WTC11 (cell line): ENCODE data around the gene SASH3. TPM values are rescaled to one million over a fixed set of nuclear protein-coding genes. Genes with fewer than 3 reads are reported as not detected.

ENCODE experiments used
- ATAC-seq: fragments of 200-7000 bp; cut with Tn5 transposase; 2 replicates; pipeline ENCODE4 v1.10.0; 2021; ENCODE audit warnings: mild to moderate bottlenecking, moderate library complexity
- CTCF ChIA-PET: fragments of 300-600 bp; sonication (Branson Sonifier 250); formaldehyde crosslinking; loops from one replicate; lab custom pipeline; 2021; ENCODE audit warnings: antibody characterized with exemption; lab: Charles Lee
- POLR2A ChIA-PET: fragments of 350-600 bp; sonication (Branson Sonifier 250); formaldehyde crosslinking; loops from one replicate; lab custom pipeline; 2021; ENCODE audit warnings: antibody characterized with exemption; lab: Charles Lee
- DNase-seq: peaks from one replicate; pipeline ENCODE4 v3.0.0; 2021; ENCODE audit warnings: low spot score
- H3K27ac Mint-ChIP-seq: 2 replicates; pipeline ENCODE4 v1.8.0; 2021; ENCODE audit warnings: mixed read lengths
- H3K27me3 Mint-ChIP-seq: 2 replicates; pipeline ENCODE4 v1.8.0; 2021; ENCODE audit warnings: low read depth, mild to moderate bottlenecking, moderate library complexity, mixed read lengths
- H3K36me3 Mint-ChIP-seq: 2 replicates; pipeline ENCODE4 v1.8.0; 2021; ENCODE audit warnings: mixed read lengths
- H3K4me1 Mint-ChIP-seq: 2 replicates; pipeline ENCODE4 v1.8.0; 2022; ENCODE audit warnings: mixed read lengths
- H3K4me3 Mint-ChIP-seq: 2 replicates; pipeline ENCODE4 v1.8.0; 2021; ENCODE audit warnings: mild to moderate bottlenecking, moderate library complexity, mixed read lengths
- H3K9me3 Mint-ChIP-seq: 2 replicates; pipeline ENCODE4 v1.8.0; 2021; ENCODE audit warnings: mixed read lengths
- ETV6 ChIP-seq: sonication (generic); formaldehyde crosslinking; IDR thresholded peaks from 2 replicates; pipeline ENCODE4 v1.8.1; 2022; ENCODE audit warnings: mild to moderate bottlenecking, missing genetic modification reagents
- HMGXB4 ChIP-seq: sonication (generic); formaldehyde crosslinking; IDR thresholded peaks from 2 replicates; pipeline ENCODE4 v1.8.1; 2023; ENCODE audit warnings: mild to moderate bottlenecking, moderate library complexity, missing genetic modification reagents
- IRF2 ChIP-seq: sonication (generic); formaldehyde crosslinking; IDR thresholded peaks from 2 replicates; pipeline ENCODE4 v1.8.0; 2022; ENCODE audit warnings: low read depth, missing genetic modification reagents, borderline replicate concordance
- JAZF1 ChIP-seq: fragments of 250-450 bp; sonication (Bioruptor Pico); IDR thresholded peaks from 2 replicates; pipeline ENCODE4 v1.9.0; 2021; ENCODE audit warnings: moderate library complexity, mild to moderate bottlenecking, inconsistent platforms
- MAX ChIP-seq: sonication (generic); formaldehyde crosslinking; IDR thresholded peaks from 2 replicates; pipeline ENCODE4 v1.8.0; 2022; ENCODE audit warnings: mild to moderate bottlenecking, missing genetic modification reagents
- MLX ChIP-seq: sonication (generic); formaldehyde crosslinking; IDR thresholded peaks from 2 replicates; pipeline ENCODE4 v1.8.1; 2023; ENCODE audit warnings: mild to moderate bottlenecking, missing genetic modification reagents, moderate library complexity
- NR2C2 ChIP-seq: sonication (generic); formaldehyde crosslinking; IDR thresholded peaks from 2 replicates; pipeline ENCODE4 v1.8.0; 2022; ENCODE audit warnings: mild to moderate bottlenecking, missing genetic modification reagents
- PREB ChIP-seq: sonication (generic); formaldehyde crosslinking; IDR thresholded peaks from 2 replicates; pipeline ENCODE4 v1.8.1; 2022; ENCODE audit warnings: mild to moderate bottlenecking, missing genetic modification reagents, moderate library complexity, borderline replicate concordance
- RORB ChIP-seq: fragments of 250-450 bp; sonication (Bioruptor Pico); IDR thresholded peaks from 2 replicates; pipeline ENCODE4 v1.9.0; 2021; ENCODE audit warnings: mild to moderate bottlenecking
- SMAD3 ChIP-seq: sonication (generic); formaldehyde crosslinking; IDR thresholded peaks from 2 replicates; pipeline ENCODE4 v1.8.0; 2022; ENCODE audit warnings: missing genetic modification reagents, mild to moderate bottlenecking, borderline replicate concordance
- SMAD4 ChIP-seq: sonication (generic); formaldehyde crosslinking; IDR thresholded peaks from 2 replicates; pipeline ENCODE4 v1.8.0; 2022; ENCODE audit warnings: mild to moderate bottlenecking, missing genetic modification reagents
- TP53 ChIP-seq: sonication (generic); formaldehyde crosslinking; IDR thresholded peaks from 2 replicates; pipeline ENCODE4 v1.8.1; 2023; ENCODE audit warnings: mild to moderate bottlenecking, missing genetic modification reagents
- USF1 ChIP-seq: sonication (generic); formaldehyde crosslinking; IDR thresholded peaks from 2 replicates; pipeline ENCODE4 v1.8.0; 2022; ENCODE audit warnings: mild to moderate bottlenecking, missing genetic modification reagents
- ZBTB43 ChIP-seq: sonication (generic); formaldehyde crosslinking; IDR thresholded peaks from 2 replicates; pipeline ENCODE4 v1.8.1; 2023; ENCODE audit warnings: mild to moderate bottlenecking, missing genetic modification reagents
- ZNF281 ChIP-seq: sonication (generic); formaldehyde crosslinking; IDR thresholded peaks from 2 replicates; pipeline ENCODE4 v1.8.0; 2023; ENCODE audit warnings: mild to moderate bottlenecking, missing genetic modification reagents
- ZNF416 ChIP-seq: fragments of 250-450 bp; sonication (Bioruptor Pico); IDR thresholded peaks from 2 replicates; pipeline ENCODE4 v1.9.0; 2021; ENCODE audit warnings: mild to moderate bottlenecking, inconsistent platforms
- ZNF423 ChIP-seq: fragments of 250-450 bp; sonication (Bioruptor Pico); IDR thresholded peaks from 2 replicates; pipeline ENCODE4 v2.1.2; 2022; ENCODE audit warnings: mild to moderate bottlenecking, moderate library complexity
- total RNA-seq: library from RNA; stranded (reverse); gene quantifications from 3 replicates; pipeline ENCODE4 v1.2.3, GENCODE V29; 2021

The SASH3 gene
- total RNA-seq, 1 experiment from 2014 or later, result 0.22 TPM

- TF ChIP-seq USF1 (CRISPR knock-in tag), result no peak
- no peak for TF ChIP-seq ZNF423 (CRISPR knock-in tag)
- TF ChIP-seq ZNF281, result no peak
- TF ChIP-seq ZBTB43, result no peak
- no peak for TF ChIP-seq SMAD3
- no peak for TF ChIP-seq NR2C2
- no peak for TF ChIP-seq IRF2 (CRISPR knock-in tag)
- no peak for TF ChIP-seq PREB
- TF ChIP-seq TP53 (CRISPR knock-in tag), result no peak
- TF ChIP-seq MLX (CRISPR knock-in tag), result no peak
Observed at GRCh38 chrX:129781680-129782495, 2.1 kb downstream of the SASH3 start (continued).

- Mint-ChIP-seq H3K27me3 (no peaks in the 10 kb centered on the region; the same call in 1 of the 2 replicates), H3K9me3 (no peaks in the 10 kb centered on the region), H3K4me1 (no peaks in the 10 kb centered on the region), H3K36me3 (no peaks in the 10 kb centered on the region), H3K4me3 (no peak overlapping the region), H3K27ac (no peak overlapping the region)
- DNase-seq, result no peak
- TF ChIP-seq ZNF423 (CRISPR knock-in tag) (no peak), ETV6 (CRISPR knock-in tag) (no peak), MAX (CRISPR knock-in tag) (no peak), SMAD4 (CRISPR knock-in tag) (no peak), JAZF1 (no peak), ZNF416 (CRISPR knock-in tag) (no peak), RORB (CRISPR knock-in tag) (no peak), HMGXB4 (CRISPR knock-in tag) (no peak)
- POLR2A ChIA-PET, result no interaction called here
- no peak for ATAC-seq
- CTCF ChIA-PET, result interaction anchor here (1.6 kb wide), 1 partner anchor 27 kb away, joined by 4 read pairs; no protein-coding TSS in a partner anchor
Observed at GRCh38 chrX:129782706-129783105, 3.0 kb downstream of the SASH3 start.
